LNCAP (cell line): ENCODE results near the gene RHBDL3.

Source experiments
- TF ChIP-seq, protein P1 (sequence below): fragments of 450-650 bp; IDR thresholded peaks from 2 replicates; pipeline ENCODE4 v1.5.1; 2017; ENCODE audit warnings: mild to moderate bottlenecking

The RHBDL3 gene

GRCh38 chr17:32268734-32269288 is 3.2 kb downstream of the RHBDL3 start:
- TF ChIP-seq, protein P1, sequence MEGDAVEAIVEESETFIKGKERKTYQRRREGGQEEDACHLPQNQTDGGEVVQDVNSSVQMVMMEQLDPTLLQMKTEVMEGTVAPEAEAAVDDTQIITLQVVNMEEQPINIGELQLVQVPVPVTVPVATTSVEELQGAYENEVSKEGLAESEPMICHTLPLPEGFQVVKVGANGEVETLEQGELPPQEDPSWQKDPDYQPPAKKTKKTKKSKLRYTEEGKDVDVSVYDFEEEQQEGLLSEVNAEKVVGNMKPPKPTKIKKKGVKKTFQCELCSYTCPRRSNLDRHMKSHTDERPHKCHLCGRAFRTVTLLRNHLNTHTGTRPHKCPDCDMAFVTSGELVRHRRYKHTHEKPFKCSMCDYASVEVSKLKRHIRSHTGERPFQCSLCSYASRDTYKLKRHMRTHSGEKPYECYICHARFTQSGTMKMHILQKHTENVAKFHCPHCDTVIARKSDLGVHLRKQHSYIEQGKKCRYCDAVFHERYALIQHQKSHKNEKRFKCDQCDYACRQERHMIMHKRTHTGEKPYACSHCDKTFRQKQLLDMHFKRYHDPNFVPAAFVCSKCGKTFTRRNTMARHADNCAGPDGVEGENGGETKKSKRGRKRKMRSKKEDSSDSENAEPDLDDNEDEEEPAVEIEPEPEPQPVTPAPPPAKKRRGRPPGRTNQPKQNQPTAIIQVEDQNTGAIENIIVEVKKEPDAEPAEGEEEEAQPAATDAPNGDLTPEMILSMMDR, result no peak

DNA sequence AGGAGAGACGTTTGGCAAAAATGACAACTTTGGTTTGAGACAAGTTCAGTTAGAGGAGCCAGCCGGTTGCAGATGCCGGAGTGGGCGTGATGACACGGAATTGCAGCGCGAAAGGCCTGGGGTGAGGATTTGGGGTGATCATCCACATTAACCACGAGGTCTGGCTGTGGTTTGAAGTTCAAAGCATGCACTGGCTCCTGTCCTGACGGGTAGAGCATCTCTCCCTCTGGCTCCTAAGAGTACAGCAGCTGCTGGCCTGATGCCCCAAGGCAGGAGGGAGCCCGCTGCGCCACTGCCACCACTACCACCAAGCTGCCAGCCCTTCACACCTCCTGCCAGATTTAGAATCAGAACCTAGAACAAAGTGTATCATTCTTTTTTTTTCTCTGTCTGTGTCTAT is 3.7 kb downstream of the RHBDL3 start:
- TF ChIP-seq, protein P1, result no peak

- TF ChIP-seq, protein P1, result no peak
These were observed 6.2 kb downstream of the RHBDL3 start for GRCh38 chr17:32271844-32272243.

DNA sequence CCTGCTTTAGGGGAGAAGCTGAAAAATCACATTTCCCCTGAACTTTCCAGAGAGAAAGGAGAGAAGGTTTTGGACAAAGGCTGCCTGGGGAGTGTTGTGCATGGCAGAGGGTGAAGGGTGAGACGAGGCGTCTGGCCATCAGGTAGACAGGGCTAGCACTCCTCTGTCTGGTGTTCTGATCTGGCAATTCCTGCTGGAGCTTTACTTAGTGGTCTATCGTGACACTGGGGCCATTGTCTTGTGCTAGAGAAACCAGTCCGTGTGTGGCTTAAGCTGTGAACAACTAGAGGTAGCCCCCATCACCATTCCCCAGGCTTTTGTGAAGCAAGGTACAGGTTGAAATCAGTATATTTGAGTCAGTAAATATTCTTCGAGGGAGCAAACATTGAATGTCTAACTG is 8.5 kb downstream of the RHBDL3 start:
- TF ChIP-seq, protein P1, result no peak

DNA sequence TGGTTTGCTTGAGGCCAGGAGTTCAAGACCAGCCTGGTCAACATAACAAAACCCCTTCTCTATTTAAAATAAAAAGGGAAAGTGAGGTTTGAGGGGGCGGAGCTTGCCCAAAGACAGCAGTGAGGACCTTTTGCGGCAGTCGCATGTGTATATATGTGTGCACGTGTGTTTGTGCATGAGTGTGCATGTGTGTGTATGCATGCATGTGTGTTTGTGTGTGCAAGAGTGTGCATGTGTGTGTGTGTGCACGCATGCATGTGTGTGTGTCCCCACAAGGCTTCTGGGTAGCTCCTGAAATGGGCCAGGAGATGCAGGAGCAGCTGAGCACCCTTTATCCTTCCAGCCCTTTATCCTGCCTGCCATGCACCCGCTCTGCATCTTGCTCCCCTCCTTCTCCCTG is 9.0 kb downstream of the RHBDL3 start:
- TF ChIP-seq, protein P1, result no peak

DNA sequence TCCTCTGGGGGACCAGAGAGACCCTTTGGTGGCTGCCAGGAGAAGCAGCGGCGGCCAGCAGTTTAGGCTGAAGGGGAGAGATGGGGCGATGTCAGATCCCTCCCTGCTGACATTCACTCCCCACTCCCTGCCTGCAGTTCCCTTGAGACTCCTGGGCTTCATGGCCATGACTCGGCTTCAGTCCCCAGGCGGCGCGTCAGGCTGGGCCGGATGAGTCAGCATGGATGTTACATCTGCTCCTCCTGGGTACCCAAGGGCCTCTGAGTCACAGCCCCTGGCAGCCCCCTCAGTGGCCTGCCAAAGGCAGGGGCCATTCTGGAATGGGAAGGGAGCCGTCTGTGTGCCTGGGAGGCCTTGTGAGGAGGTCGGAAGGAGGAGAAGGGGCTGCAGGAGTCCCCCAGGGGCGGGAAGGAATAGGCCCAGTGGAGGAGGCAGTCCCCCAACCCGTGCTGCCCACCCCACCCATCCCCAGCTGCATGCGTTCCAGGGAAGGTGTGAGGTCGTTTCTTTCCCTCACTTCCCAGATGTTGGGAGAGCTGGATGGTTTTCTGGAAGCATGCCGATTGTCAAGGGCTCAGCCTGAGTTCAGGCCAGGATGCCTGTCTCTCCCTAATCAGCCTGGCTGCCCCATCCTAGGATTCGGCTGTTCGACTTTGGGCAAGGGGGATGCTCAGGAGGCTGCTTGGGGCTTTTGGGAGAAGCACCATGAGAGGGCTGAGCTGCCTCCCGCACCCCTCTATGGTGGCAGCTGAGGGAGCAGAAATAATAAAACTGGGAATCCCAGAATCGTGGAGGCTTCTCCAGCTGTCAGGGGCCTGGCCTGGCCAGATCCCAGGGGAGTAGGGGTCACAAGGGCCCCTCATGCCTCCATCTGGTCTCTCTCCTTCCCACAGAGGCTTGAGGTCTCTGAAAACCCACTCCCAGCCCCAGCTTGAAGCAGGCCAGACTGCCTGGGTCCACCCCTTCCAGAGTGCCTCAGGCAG is 9.7 kb downstream of the RHBDL3 start:
- TF ChIP-seq, protein P1, result no peak

GRCh38 chr17:32276171-32276601 is 10.6 kb downstream of the RHBDL3 start:
- TF ChIP-seq, protein P1, result no peak
